Loucy (cell line): ENCODE data around the gene PROM2.

ENCODE experiments used
- H2AFZ ChIP-seq: fragments of 200-600 bp; sonication (generic); 2 replicates; pipeline ENCODE4 v1.6.0; 2016; ENCODE audit warnings: antibody characterized with exemption, mild to moderate bottlenecking, low read length, moderate library complexity
- H3F3A ChIP-seq: fragments of 200-600 bp; 2 replicates; pipeline ENCODE4 v1.6.0; 2016; ENCODE audit warnings: antibody characterized with exemption, low read depth, mild to moderate bottlenecking
- H3K27me3 ChIP-seq: fragments of 200-600 bp; sonication (generic); 2 replicates; pipeline ENCODE4 v1.6.1; 2014; ENCODE audit warnings: low read length, mild to moderate bottlenecking; ENCODE audit not compliant: insufficient read depth, poor library complexity, severe bottlenecking
- H3K36me3 ChIP-seq: fragments of 200-600 bp; sonication (generic); 2 replicates; pipeline ENCODE4 v1.6.1; 2016; ENCODE audit warnings: low read length; ENCODE audit not compliant: insufficient read depth
- H3K4me1 ChIP-seq: fragments of 200-600 bp; sonication (generic); 2 replicates; pipeline ENCODE4 v1.5.1; 2014; ENCODE audit warnings: low read length, mild to moderate bottlenecking; ENCODE audit not compliant: insufficient read depth, poor library complexity, severe bottlenecking
- H3K4me2 ChIP-seq: fragments of 200-600 bp; sonication (generic); 2 replicates; pipeline ENCODE4 v1.6.0; 2014; ENCODE audit warnings: antibody characterized with exemption, low read length, low read depth, mild to moderate bottlenecking; ENCODE audit not compliant: poor library complexity, severe bottlenecking
- H3K4me3 ChIP-seq: fragments of 200-600 bp; sonication (generic); 2 replicates; pipeline ENCODE4 v1.5.1; 2014; ENCODE audit warnings: low read length, mild to moderate bottlenecking, mixed read lengths; ENCODE audit not compliant: poor library complexity, severe bottlenecking
- H3K79me2 ChIP-seq: fragments of 200-600 bp; sonication (generic); 2 replicates; pipeline ENCODE4 v1.6.1; 2014; ENCODE audit warnings: low read length; ENCODE audit not compliant: insufficient read depth
- H3K9ac ChIP-seq: fragments of 200-600 bp; sonication (generic); 2 replicates; pipeline ENCODE4 v1.6.0; 2014; ENCODE audit warnings: mild to moderate bottlenecking, low read depth, low read length, moderate library complexity; ENCODE audit not compliant: poor library complexity, severe bottlenecking
- H3K9me2 ChIP-seq: fragments of 200-600 bp; sonication (generic); replicated peaks from 2 replicates; pipeline ENCODE4 v1.6.1; 2016; ENCODE audit warnings: low read depth, low read length, mixed read lengths
- H3K9me3 ChIP-seq: fragments of 200-600 bp; sonication (generic); 2 replicates; pipeline ENCODE4 v1.6.1; 2014; ENCODE audit warnings: mild to moderate bottlenecking, antibody characterized with exemption, low read length, low read depth; ENCODE audit not compliant: insufficient read depth
- H4K20me1 ChIP-seq: fragments of 200-600 bp; sonication (generic); 2 replicates; pipeline ENCODE4 v1.6.0; 2014; ENCODE audit warnings: antibody characterized with exemption, low read length, mild to moderate bottlenecking; ENCODE audit not compliant: insufficient read depth, poor library complexity, severe bottlenecking
- CTCF ChIP-seq: fragments of 200-600 bp; sonication (generic); conservative IDR thresholded peaks from 2 replicates; pipeline ENCODE4 v1.5.1; 2014; ENCODE audit warnings: mild to moderate bottlenecking, antibody characterized with exemption, low read length
- EZH2phosphoT487 ChIP-seq: fragments of 200-600 bp; IDR thresholded peaks from 2 replicates; pipeline ENCODE4 v1.6.1; 2018; ENCODE audit warnings: antibody characterized with exemption, mild to moderate bottlenecking, moderate library complexity, borderline replicate concordance

Gene PROM2

GRCh38 chr2:95330794-95331338 lies 56.6 kb downstream of the PROM2 start:
- no peaks in the 10 kb centered on the region for H3K79me2 ChIP-seq
- no peak overlapping the region for H3K9ac ChIP-seq
- no peaks in the 10 kb centered on the region for H3K4me1 ChIP-seq
- no peaks in the 10 kb centered on the region for H3F3A ChIP-seq
- no peak overlapping the region for H3K4me3 ChIP-seq
- H3K4me2 ChIP-seq: no peak overlapping the region
- no peaks in the 10 kb centered on the region for H3K9me3 ChIP-seq
- H3K9me2 ChIP-seq: no peaks in the 10 kb centered on the region
- H3K36me3 ChIP-seq: no peaks in the 10 kb centered on the region
- H2AFZ ChIP-seq: no peak overlapping the region
- no peak for TF ChIP-seq CTCF
- TF ChIP-seq EZH2phosphoT487: no peak
- H4K20me1 ChIP-seq: no peaks in the 10 kb centered on the region
- no peaks in the 10 kb centered on the region for H3K27me3 ChIP-seq

GRCh38 chr2:95331606-95332005 lies 57.4 kb downstream of the PROM2 start:
- Histone ChIP-seq H3K9me2 (no peaks in the 10 kb centered on the region), H3K9ac (no peak overlapping the region), H4K20me1 (no peaks in the 10 kb centered on the region), H3K9me3 (no peaks in the 10 kb centered on the region), H3K4me1 (no peaks in the 10 kb centered on the region), H3K36me3 (no peaks in the 10 kb centered on the region), H3F3A (no peaks in the 10 kb centered on the region), H3K4me3 (no peak overlapping the region), H3K27me3 (no peaks in the 10 kb centered on the region), H3K79me2 (no peaks in the 10 kb centered on the region), H2AFZ (no peak overlapping the region), H3K4me2 (no peak overlapping the region)
- TF ChIP-seq EZH2phosphoT487: no peak
- TF ChIP-seq CTCF: no peak

GRCh38 chr2:95332036-95332435 lies 57.8 kb downstream of the PROM2 start:
- H3K9me2 ChIP-seq: no peaks in the 10 kb centered on the region
- H3K4me2 ChIP-seq: no peak overlapping the region
- TF ChIP-seq EZH2phosphoT487: no peak
- TF ChIP-seq CTCF: no peak
- H3F3A ChIP-seq: no peaks in the 10 kb centered on the region
- H4K20me1 ChIP-seq: no peaks in the 10 kb centered on the region
- H3K27me3 ChIP-seq: no peaks in the 10 kb centered on the region
- no peak overlapping the region for H3K9ac ChIP-seq
- no peaks in the 10 kb centered on the region for H3K79me2 ChIP-seq
- no peaks in the 10 kb centered on the region for H3K4me1 ChIP-seq
- H3K4me3 ChIP-seq: no peak overlapping the region
- no peaks in the 10 kb centered on the region for H3K36me3 ChIP-seq
- no peak overlapping the region for H2AFZ ChIP-seq
- H3K9me3 ChIP-seq: no peaks in the 10 kb centered on the region
